ES-I3 (cell line): ENCODE results near the gene PRPF19.

Experiments
- H3K36me3 ChIP-seq: 2 replicates; pipeline ENCODE4 v1.6.1; 2013; ENCODE audit warnings: mild to moderate bottlenecking, low read length, control low read depth, moderate library complexity; ENCODE audit not compliant: insufficient read depth
- H3K4me1 ChIP-seq: 2 replicates; pipeline ENCODE4 v1.6.1; 2013; ENCODE audit warnings: mild to moderate bottlenecking, control low read depth, low read length; ENCODE audit not compliant: insufficient read depth
- H3K9ac ChIP-seq: 2 replicates; pipeline ENCODE4 v1.6.1; 2013; ENCODE audit warnings: low read depth, mild to moderate bottlenecking, low read length, moderate library complexity
- H3K9me3 ChIP-seq: 2 replicates; pipeline ENCODE4 v1.6.1; 2013; ENCODE audit warnings: mild to moderate bottlenecking, low read length, moderate library complexity; ENCODE audit not compliant: control insufficient read depth, insufficient read depth

Gene PRPF19

DNA sequence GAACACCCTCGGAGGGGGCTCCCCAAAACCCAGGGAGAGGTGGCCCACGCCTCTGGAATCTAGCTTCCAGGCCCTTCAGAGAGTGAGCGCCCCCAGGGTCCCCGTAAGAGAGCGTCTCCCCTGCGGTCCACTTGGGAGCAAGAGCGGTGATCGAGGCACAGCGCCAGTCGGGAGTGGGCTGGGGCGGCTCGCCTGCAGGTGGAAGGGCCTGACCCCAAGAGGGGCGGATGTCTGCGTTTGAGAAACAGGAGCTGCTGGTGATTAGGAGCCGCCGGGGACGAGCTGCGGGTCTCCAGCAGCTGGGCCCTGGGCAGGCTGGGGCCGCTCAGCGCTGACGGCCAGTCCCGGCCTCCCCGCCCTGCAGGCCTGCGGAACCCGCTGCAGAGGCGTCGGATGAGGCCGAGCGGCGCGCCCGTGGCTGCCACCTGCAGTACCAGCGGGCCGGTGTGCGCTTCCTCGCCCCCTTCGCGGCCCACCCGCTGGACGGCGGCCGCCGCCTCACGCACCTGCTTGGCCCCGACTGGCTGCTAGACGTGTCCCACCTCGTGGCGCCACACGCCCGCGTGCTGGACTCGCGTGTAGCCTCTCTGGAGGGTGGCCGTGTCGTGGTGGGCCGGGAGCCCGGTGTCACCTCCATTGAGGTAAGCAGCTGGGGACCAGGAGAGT is 27.9 kb upstream of the PRPF19 start:
- H3K36me3 ChIP-seq, result 0 out of 2 replicates have a peak, but pooled peaks cover 5% of the 10 kb centered on the region
- H3K4me1 ChIP-seq, result peaks cover 10% of the 10 kb centered on the region
- H3K9me3 ChIP-seq, result no peaks in the 10 kb centered on the region
- no peak overlapping the region for H3K9ac ChIP-seq

DNA sequence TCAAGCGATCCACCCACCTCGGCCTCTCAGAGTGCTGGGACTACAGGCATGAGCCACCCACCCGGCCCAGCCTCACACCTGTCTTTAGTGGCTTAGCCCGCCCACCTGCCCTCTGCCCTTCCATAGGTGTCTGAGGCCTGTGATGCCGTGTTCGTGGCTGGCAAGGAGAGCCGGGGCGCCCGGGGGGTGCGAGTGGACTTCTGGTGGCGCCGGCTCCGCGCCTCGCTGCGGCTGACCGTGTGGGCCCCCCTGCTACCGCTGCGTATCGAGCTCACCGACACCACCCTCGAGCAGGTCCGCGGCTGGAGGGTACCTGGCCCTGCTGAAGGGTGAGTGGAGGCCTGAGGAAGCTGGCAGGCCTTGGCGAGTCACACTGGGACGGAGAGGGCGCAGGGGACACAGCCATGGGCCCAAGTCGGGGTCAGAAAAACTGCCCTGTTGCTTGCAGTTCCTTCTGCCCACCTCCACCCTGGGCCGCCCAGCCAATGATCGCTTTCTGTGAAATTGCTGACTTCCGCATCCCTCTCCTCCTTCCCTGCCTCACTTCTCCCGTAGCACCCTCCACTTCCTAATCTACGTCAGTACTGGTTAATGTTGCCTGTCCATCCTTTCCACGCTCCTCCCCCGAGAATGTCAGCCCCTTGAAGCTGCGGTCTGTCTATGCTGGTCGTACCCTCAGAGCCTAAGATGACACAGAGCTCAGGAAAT is 27.2 kb upstream of the PRPF19 start:
- H3K9ac ChIP-seq, result no peak overlapping the region
- H3K4me1 ChIP-seq, result peaks cover 10% of the 10 kb centered on the region
- H3K36me3 ChIP-seq, result peaks cover 5% of the 10 kb centered on the region; the same call in 1 of the 2 replicates
- no peaks in the 10 kb centered on the region for H3K9me3 ChIP-seq

DNA sequence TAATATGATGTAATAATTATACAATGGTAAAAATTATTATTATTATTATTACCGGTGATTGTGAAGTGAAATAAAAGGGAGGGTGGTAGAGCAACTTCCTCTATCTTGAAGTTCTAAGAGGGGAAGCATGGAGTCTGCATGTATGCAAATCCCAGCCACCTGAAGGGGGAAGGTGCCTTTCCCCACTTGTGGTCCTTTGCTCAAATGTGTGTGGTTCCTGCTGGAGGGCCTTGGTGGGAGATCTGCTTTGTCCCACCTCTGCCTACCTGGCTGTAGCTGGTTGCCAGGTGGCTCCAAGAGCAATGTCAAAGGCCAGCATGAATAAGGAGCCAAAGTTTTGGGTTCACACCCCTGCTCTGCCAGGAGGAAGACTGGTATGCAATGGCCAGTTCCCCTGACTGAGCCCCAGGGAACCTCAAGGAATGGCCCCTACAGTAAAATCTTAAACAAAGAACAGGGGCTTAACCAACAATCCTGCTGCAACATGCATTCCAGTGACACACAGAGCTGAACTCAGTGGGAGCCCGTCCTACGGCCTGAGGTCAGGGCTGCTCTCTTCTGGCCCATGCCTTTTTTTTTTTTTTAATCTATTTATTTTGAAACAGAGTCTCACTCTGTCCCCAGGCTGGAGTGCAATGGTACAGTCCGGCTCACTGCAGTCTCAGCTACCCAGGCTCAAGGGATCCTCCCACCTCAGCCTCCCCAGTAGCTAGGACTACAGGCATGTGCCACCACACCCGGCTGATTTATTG is 26.4 kb upstream of the PRPF19 start:
- Histone ChIP-seq H3K36me3 (peaks cover 5% of the 10 kb centered on the region; the same call in 1 of the 2 replicates), H3K9ac (no peak overlapping the region), H3K9me3 (no peaks in the 10 kb centered on the region), H3K4me1 (peaks cover 10% of the 10 kb centered on the region)

DNA sequence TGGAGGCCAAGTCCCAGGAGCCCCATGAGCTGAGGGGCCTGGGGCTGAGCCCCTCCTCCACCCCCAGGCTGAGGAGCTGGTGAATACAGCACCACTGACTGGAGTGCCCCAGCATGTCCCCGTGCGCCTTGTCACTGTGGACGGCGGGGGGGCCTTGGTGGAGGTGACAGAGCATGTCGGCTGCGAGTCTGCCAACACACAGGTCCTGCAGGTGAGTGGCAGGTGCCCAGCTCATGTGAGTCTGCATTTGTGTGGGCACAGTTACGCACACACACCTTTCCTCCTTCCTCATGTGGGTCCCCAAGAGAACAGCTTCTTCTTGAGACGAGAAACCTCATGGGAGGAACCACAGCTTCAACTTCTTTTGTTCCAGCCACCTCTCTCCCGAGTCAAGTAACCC is 25.5 kb upstream of the PRPF19 start:
- Histone ChIP-seq H3K4me1 (peaks cover 10% of the 10 kb centered on the region), H3K9me3 (no peaks in the 10 kb centered on the region), H3K9ac (no peak overlapping the region), H3K36me3 (peaks cover 5% of the 10 kb centered on the region; the same call in 1 of the 2 replicates)

DNA sequence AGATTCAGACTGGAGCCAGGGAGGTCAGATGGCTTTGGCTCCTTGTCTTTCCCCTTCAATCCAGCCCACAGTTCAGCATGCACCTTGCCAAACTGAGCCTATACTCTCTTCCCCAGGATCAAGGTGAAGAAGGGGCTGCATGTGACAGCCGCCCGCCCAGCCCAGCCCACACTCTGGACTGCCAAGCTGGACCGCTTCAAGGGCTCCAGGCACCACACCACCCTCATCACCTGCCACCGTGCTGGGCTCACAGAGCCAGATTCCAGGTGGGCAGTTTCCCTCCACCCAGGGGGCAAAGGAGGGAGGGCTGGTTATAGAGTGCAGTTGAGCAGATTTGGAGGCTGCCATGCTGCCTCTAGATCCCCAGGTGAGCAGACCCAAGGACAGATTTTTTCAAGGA is 24.0 kb upstream of the PRPF19 start:
- Histone ChIP-seq H3K4me1 (peaks cover 14% of the 10 kb centered on the region), H3K36me3 (peaks cover 5% of the 10 kb centered on the region; the same call in 1 of the 2 replicates), H3K9me3 (no peaks in the 10 kb centered on the region), H3K9ac (no peak overlapping the region)

DNA sequence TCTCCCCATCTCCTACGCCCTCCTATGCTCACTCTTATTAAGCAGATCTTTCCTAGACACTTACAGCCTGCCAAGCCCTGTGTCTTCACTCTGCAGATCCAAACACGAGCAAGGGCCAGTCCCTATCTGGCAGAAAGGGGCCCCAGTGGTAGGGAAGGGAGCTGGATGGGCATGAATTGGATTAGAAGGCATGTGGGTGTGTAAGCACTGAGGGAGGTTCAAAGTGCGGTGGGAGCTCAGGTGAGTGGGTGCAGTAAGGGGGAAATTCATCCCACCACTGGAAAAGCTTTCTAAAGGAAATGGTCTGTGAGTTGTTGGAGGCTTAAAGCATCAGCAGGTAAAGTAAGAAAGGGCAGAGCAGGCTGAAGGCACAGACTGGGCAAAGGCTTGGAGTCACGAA is 23.4 kb upstream of the PRPF19 start:
- Histone ChIP-seq H3K36me3 (peaks cover 5% of the 10 kb centered on the region; the same call in 1 of the 2 replicates), H3K4me1 (peaks cover 14% of the 10 kb centered on the region), H3K9me3 (no peaks in the 10 kb centered on the region), H3K9ac (no peak overlapping the region)

DNA sequence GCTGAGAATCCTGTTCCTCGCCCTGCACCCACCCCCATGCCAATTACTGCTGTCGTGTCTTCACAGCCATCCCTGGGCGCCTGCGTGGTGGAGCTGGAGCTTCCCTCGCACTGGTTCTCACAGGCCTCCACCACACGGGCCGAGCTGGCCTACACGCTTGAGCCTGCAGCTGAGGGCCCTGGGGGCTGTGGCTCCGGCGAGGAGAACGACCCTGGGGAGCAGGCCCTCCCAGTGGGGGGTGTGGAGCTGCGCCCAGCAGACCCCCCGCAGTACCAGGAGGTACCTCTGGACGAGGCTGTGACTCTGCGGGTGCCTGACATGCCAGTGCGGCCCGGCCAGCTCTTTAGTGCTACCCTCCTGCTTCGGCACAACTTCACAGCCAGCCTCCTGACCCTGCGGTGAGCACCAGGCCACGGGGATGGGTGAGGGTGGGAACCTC is 22.2 kb upstream of the PRPF19 start:
- Histone ChIP-seq H3K4me1 (peaks cover 14% of the 10 kb centered on the region), H3K9me3 (peaks cover under 1% of the 10 kb centered on the region; the same call in 1 of the 2 replicates), H3K36me3 (peaks cover 5% of the 10 kb centered on the region; the same call in 1 of the 2 replicates), H3K9ac (no peak overlapping the region)

DNA sequence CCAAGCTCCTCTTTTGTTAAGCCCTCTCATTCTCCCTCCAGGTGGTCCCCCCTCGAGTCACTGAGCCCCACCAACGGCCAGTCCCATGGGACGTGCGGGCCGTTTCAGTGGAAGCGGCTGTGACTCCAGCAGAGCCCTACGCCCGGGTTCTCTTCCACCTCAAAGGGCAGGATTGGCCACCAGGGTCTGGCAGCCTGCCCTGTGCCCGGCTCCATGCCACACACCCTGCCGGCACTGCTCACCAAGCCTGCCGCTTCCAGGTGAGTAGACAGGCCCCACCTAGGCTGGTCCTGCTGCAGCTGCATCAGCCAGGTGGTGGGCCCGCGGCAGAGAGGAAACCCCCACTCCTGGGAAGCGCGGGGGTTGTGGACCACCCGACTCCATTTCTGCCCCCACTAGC is 21.2 kb upstream of the PRPF19 start:
- H3K4me1 ChIP-seq, result peaks cover 11% of the 10 kb centered on the region
- peaks cover 5% of the 10 kb centered on the region; the same call in 1 of the 2 replicates for H3K36me3 ChIP-seq
- peaks cover 3% of the 10 kb centered on the region; the same call in 1 of the 2 replicates for H3K9me3 ChIP-seq
- no peak overlapping the region for H3K9ac ChIP-seq

DNA sequence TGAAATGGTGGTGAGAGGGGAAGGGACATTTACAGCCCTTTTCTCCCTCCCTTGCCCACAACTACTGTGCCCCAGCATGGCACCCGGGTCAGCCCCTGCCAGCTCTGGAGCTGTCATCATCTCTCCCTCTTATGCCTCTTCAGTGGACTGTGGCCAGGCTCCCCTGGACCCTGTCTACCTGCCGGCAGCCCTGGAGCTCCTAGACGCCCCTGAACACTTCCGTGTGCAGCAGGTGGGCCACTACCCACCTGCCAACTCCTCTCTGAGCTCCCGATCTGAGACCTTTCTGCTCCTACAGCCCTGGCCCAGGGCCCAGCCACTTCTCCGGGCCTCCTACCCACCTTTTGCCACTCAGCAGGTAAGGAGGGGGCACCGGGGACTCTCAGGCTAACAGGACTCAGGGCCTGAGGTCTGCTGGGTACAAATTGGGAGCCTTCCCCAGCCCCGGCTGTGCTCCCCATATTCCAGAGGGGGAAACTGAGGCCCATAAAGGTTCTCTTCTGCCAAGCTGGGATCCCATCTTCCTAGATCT is 20.7 kb upstream of the PRPF19 start:
- Histone ChIP-seq H3K36me3 (peaks cover 5% of the 10 kb centered on the region; the same call in 1 of the 2 replicates), H3K4me1 (peaks cover 7% of the 10 kb centered on the region; the same call in 1 of the 2 replicates), H3K9ac (no peak overlapping the region), H3K9me3 (peaks cover 3% of the 10 kb centered on the region; the same call in 1 of the 2 replicates)

DNA sequence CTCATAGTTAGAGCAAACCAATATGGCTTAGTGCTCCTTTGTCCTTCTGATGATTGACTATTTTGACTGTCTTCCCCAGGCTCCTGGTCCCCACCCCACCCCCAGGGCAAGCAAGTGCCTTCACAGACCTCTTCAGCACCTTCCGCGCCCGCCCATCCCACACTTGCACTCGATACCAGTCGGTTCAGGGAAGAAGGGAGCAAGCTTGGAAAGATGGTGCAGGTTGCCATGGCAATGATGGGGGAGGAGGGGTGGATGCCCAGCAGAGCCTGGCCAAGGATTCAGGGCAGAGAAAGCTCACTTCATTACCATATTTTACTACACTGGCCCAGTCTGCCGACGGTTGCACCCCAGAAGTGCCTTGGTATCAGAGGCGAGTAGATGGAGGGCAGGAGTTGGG is 20.1 kb upstream of the PRPF19 start:
- peaks cover 3% of the 10 kb centered on the region; the same call in 1 of the 2 replicates for H3K9me3 ChIP-seq
- H3K36me3 ChIP-seq, result peaks cover 5% of the 10 kb centered on the region; the same call in 1 of the 2 replicates
- H3K9ac ChIP-seq, result no peak overlapping the region
- H3K4me1 ChIP-seq, result peaks cover 4% of the 10 kb centered on the region; the same call in 1 of the 2 replicates

DNA sequence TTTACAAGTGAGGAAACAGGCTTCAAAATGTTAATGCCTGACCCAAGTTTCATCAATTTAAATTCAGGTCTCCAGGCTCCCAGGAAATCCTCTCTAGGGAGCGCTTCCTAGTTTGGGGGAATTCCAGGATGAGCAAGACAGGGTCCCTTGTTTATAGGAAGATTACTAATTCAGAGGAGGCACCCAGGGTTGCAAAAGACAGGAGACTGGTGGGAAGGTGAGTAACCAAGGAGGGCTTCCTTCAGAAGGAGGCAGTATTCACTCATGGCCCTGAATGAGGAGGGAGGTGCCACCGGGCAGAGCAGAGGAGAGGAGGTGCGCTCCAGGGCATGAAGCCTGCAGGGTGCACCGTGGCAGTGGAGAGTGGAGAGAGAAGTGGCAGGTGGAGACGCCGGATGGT is 19.5 kb upstream of the PRPF19 start:
- peaks cover 4% of the 10 kb centered on the region; the same call in 1 of the 2 replicates for H3K4me1 ChIP-seq
- peaks cover 3% of the 10 kb centered on the region; the same call in 1 of the 2 replicates for H3K9me3 ChIP-seq
- peaks cover 4% of the 10 kb centered on the region; the same call in 1 of the 2 replicates for H3K36me3 ChIP-seq
- no peak overlapping the region for H3K9ac ChIP-seq

DNA sequence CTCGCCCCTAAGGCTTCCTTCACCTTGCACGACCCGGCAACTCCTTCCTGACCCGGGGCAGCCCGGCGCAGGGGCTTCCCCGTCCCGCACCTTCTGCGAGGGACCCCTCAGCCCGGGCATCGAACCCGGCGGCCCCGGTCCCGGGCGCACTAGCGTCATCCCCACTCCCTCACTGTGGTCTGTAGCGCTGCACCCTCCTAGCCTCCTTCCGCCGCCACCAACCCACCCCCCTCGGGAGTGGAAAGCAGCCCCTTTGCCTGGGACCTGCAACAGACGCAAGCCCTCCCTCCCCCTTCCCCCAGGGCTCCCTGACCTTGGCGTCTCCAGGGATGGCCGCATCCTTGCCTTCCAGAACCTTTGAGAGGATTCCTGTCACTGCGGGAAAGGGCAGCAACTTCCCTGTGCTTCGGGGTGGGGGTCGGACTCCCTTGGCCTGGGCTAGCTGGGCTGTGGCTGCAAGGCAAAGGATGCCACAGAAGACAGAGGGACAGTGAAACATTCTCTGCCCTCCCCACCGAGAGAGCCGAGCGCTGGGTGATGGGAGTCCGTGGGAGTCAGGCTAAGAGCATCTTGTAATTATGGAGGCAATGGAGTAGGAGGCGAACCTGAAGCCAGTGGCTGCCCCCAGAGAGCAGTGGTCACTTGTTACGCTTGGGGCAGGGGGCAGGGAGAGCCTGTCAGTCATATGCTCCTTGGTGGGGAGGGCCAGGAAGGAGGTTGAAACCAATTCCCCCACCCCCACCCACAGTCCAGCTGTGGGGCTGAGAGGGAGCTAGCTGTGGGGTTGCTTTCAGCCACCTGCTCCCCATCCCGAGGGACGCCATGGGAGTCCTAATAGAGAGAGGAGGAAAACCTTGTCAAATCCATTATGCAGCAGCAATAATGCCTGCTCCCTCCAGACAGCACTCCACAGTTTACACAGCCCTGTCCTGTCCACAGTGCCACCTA is 18.8 kb upstream of the PRPF19 start:
- Histone ChIP-seq H3K4me1 (peaks cover 4% of the 10 kb centered on the region; the same call in 1 of the 2 replicates), H3K36me3 (peaks cover 3% of the 10 kb centered on the region), H3K9ac (peak overlapping the region; percentile 75), H3K9me3 (peaks cover 3% of the 10 kb centered on the region; the same call in 1 of the 2 replicates)
